Neural cell (in vitro differentiated cells): ENCODE data around the gene SDHAF2.

Experiments
- CTCF ChIP-seq: fragments of 450-650 bp; IDR thresholded peaks from 2 replicates; pipeline ENCODE4 v1.5.1; 2014; ENCODE audit warnings: antibody characterized with exemption, mild to moderate bottlenecking, moderate library complexity; ENCODE audit not compliant: poor library complexity, severe bottlenecking
- EZH2 ChIP-seq: fragments of 200-600, 300-800 bp; shearing (Covaris generic), sonication (generic); IDR thresholded peaks from 2 replicates; pipeline ENCODE4 v1.6.1; 2014; ENCODE audit warnings: antibody characterized with exemption, low read length, borderline replicate concordance, mild to moderate bottlenecking; ENCODE audit not compliant: insufficient read depth, poor library complexity, severe bottlenecking
- POLR2AphosphoS5 ChIP-seq: IDR thresholded peaks from 2 replicates; pipeline ENCODE4 v1.6.1; 2012
- SMC3 ChIP-seq: fragments of 450-650 bp; conservative IDR thresholded peaks from 2 replicates; pipeline ENCODE4 v1.6.1; 2014; ENCODE audit warnings: antibody characterized with exemption, mild to moderate bottlenecking, moderate library complexity; ENCODE audit not compliant: poor library complexity
- TAF1 ChIP-seq: IDR thresholded peaks from 2 replicates; pipeline ENCODE4 v1.6.1; 2012; ENCODE audit warnings: low read depth

- TF ChIP-seq CTCF: no peak
- no peak for TF ChIP-seq EZH2
- TF ChIP-seq TAF1: no peak
- TF ChIP-seq POLR2AphosphoS5: no peak
- no peak for TF ChIP-seq SMC3
Measured at GRCh38 chr11:61418136-61418535, 11.8 kb upstream of the SDHAF2 start.
